BLaER1 treated with 17β-estradiol and CSF1 and Interleukin-3, amounts not matched to agents 10 nM and 100 nM (cell line): ENCODE data around the gene SERGEF.

Experiments
- H3K27ac ChIP-seq, 11 experiments: shearing (Covaris generic); formaldehyde crosslinking; 2 replicates each; pipeline ENCODE4 v1.8.1; 2022
- H3K27me3 ChIP-seq, 11 experiments: shearing (Covaris generic); formaldehyde crosslinking; 2 replicates each; pipeline ENCODE4 v1.8.1; 2022
- H3K36me3 ChIP-seq, 11 experiments: shearing (Covaris generic); formaldehyde crosslinking; 2 replicates each; pipeline ENCODE4 v1.8.1; 2022
- H3K4me1 ChIP-seq, 10 experiments: shearing (Covaris generic); formaldehyde crosslinking; 2 replicates each; pipeline ENCODE4 v1.8.1; 2022
- H3K4me2 ChIP-seq, 11 experiments: shearing (Covaris generic); formaldehyde crosslinking; 2 replicates each; pipeline ENCODE4 v1.8.1; 2022
- H3K4me3 ChIP-seq, 10 experiments: shearing (Covaris generic); formaldehyde crosslinking; 2 replicates each; pipeline ENCODE4 v1.8.1; 2022
- H3K9ac ChIP-seq, 11 experiments: shearing (Covaris generic); formaldehyde crosslinking; 2 replicates each; pipeline ENCODE4 v1.8.1; 2022
- H3K9me3 ChIP-seq, 11 experiments: shearing (Covaris generic); formaldehyde crosslinking; replicated peaks in 1 of 11; 2 replicates each; pipeline ENCODE4 v1.8.1; 2022
- H4K20me1 ChIP-seq, 11 experiments: shearing (Covaris generic); formaldehyde crosslinking; 2 replicates each; pipeline ENCODE4 v1.8.1; 2022
- Cebpa-rat ChIP-seq, 11 experiments: shearing (Covaris generic); IDR thresholded peaks; 2 replicates each; pipeline ENCODE4 v1.8.1; 2022

SERGEF gene

GRCh38 chr11:17840101-17840548 lies 172.7 kb downstream of the SERGEF start:
- H3K36me3 ChIP-seq, result peaks cover 0 to 4% (median 0%) of the 10 kb centered on the region in 11 experiments; a peak in 2 of 22 replicates
- 0 out of 22 replicates have a peak overlapping the region, but pooled peaks of 1 of the 11 experiments have one; percentile 22 for H3K4me2 ChIP-seq
- TF ChIP-seq Cebpa-rat (IDR thresholded peaks at IDR 0.05), result no peak
- no peak overlapping the region for H3K9ac ChIP-seq
- H4K20me1 ChIP-seq, result no peaks in the 10 kb centered on the region; a peak in 1 of 22 replicates
- H3K9me3 ChIP-seq, result no peaks in the 10 kb centered on the region
- H3K4me3 ChIP-seq, result no peak overlapping the region
- H3K27me3 ChIP-seq, result no peaks in the 10 kb centered on the region
- peaks cover 0 to 5% (median 0%) of the 10 kb centered on the region in 10 experiments; a peak in 3 of 20 replicates for H3K4me1 ChIP-seq
- no peak overlapping the region for H3K27ac ChIP-seq

GRCh38 chr11:17839450-17839849 lies 173.4 kb downstream of the SERGEF start:
- Histone ChIP-seq H3K27me3 (no peaks in the 10 kb centered on the region), H3K4me3 (no peak overlapping the region), H3K9ac (no peak overlapping the region), H3K27ac (no peak overlapping the region), H3K4me2 (no peak overlapping the region), H3K36me3 (no peaks in the 10 kb centered on the region), H3K4me1 (peaks cover 0 to 5% (median 0%) of the 10 kb centered on the region in 10 experiments; a peak in 3 of 20 replicates), H3K9me3 (no peaks in the 10 kb centered on the region), H4K20me1 (no peaks in the 10 kb centered on the region; a peak in 1 of 22 replicates)
- no peak for TF ChIP-seq Cebpa-rat (IDR thresholded peaks at IDR 0.05)

GRCh38 chr11:17838102-17838501 lies 174.7 kb downstream of the SERGEF start:
- no peak overlapping the region for H3K4me3 ChIP-seq
- H3K27ac ChIP-seq, result no peak overlapping the region
- H3K27me3 ChIP-seq, result no peaks in the 10 kb centered on the region
- no peak overlapping the region for H3K4me2 ChIP-seq
- no peak overlapping the region for H3K9ac ChIP-seq
- 0 out of 22 replicates have a peak, but pooled peaks cover 0 to 4% (median 0%) of the 10 kb centered on the region in 11 experiments for H3K36me3 ChIP-seq
- no peaks in the 10 kb centered on the region; a peak in 1 of 22 replicates for H4K20me1 ChIP-seq
- H3K4me1 ChIP-seq, result peaks cover 0 to 5% (median 0%) of the 10 kb centered on the region in 10 experiments; a peak in 3 of 20 replicates
- no peak for TF ChIP-seq Cebpa-rat (IDR thresholded peaks at IDR 0.05)
- H3K9me3 ChIP-seq, result 0 out of 22 replicates have a peak, but pooled peaks cover 0 to 3% (median 0%) of the 10 kb centered on the region in 11 experiments

- Histone ChIP-seq H3K9me3 (0 out of 22 replicates have a peak, but pooled peaks cover 0 to 4% (median 0%) of the 10 kb centered on the region in 11 experiments), H3K27ac (no peak overlapping the region)
Observed at GRCh38 chr11:17831883-17832282, 181.0 kb downstream of the SERGEF start.

GRCh38 chr11:17831228-17831627 lies 181.6 kb downstream of the SERGEF start:
- Histone ChIP-seq H3K4me1 (no peaks in the 10 kb centered on the region; a peak in 2 of 20 replicates), H3K27ac (no peak overlapping the region)
- TF ChIP-seq Cebpa-rat (IDR thresholded peaks at IDR 0.05), result no peak

More at GRCh38 chr11:17831883-17832282, 181.0 kb downstream of the SERGEF start:
- Histone ChIP-seq H4K20me1 (no peaks in the 10 kb centered on the region), H3K27me3 (no peaks in the 10 kb centered on the region), H3K4me2 (no peak overlapping the region), H3K4me1 (no peaks in the 10 kb centered on the region; a peak in 2 of 20 replicates), H3K4me3 (no peak overlapping the region), H3K9ac (no peak overlapping the region), H3K36me3 (0 out of 22 replicates have a peak, but pooled peaks cover 0 to 4% (median 0%) of the 10 kb centered on the region in 11 experiments)
- TF ChIP-seq Cebpa-rat (IDR thresholded peaks at IDR 0.05), result no peak

GRCh38 chr11:17828311-17828751 lies 184.5 kb downstream of the SERGEF start:
- 0 out of 22 replicates have a peak, but pooled peaks cover 0 to 3% (median 0%) of the 10 kb centered on the region in 11 experiments for H3K9me3 ChIP-seq
- H3K4me3 ChIP-seq, result no peak overlapping the region
- H4K20me1 ChIP-seq, result no peaks in the 10 kb centered on the region
- no peaks in the 10 kb centered on the region; a peak in 2 of 20 replicates for H3K4me1 ChIP-seq
- no peaks in the 10 kb centered on the region for H3K27me3 ChIP-seq
- H3K36me3 ChIP-seq, result 0 out of 22 replicates have a peak, but pooled peaks cover 0 to 2% (median 0%) of the 10 kb centered on the region in 11 experiments
- no peak for TF ChIP-seq Cebpa-rat (IDR thresholded peaks at IDR 0.05)
- no peak overlapping the region for H3K27ac ChIP-seq
- H3K4me2 ChIP-seq, result no peak overlapping the region
- no peak overlapping the region for H3K9ac ChIP-seq

More at GRCh38 chr11:17831228-17831627, 181.6 kb downstream of the SERGEF start:
- no peak overlapping the region for H3K4me2 ChIP-seq
- H3K9me3 ChIP-seq, result 0 out of 22 replicates have a peak, but pooled peaks cover 0 to 4% (median 0%) of the 10 kb centered on the region in 11 experiments
- no peak overlapping the region for H3K9ac ChIP-seq
- no peak overlapping the region for H3K4me3 ChIP-seq
- H3K36me3 ChIP-seq, result 0 out of 22 replicates have a peak, but pooled peaks cover 0 to 4% (median 0%) of the 10 kb centered on the region in 11 experiments
- H4K20me1 ChIP-seq, result no peaks in the 10 kb centered on the region
- no peaks in the 10 kb centered on the region for H3K27me3 ChIP-seq

- H3K27ac ChIP-seq, result no peak overlapping the region
- TF ChIP-seq Cebpa-rat (IDR thresholded peaks at IDR 0.05), result no peak
- no peaks in the 10 kb centered on the region for H3K9me3 ChIP-seq
- H3K27me3 ChIP-seq, result no peaks in the 10 kb centered on the region
- no peak overlapping the region for H3K9ac ChIP-seq
- H3K4me3 ChIP-seq, result no peak overlapping the region
- H4K20me1 ChIP-seq, result no peaks in the 10 kb centered on the region
- no peaks in the 10 kb centered on the region for H3K36me3 ChIP-seq
- no peak overlapping the region for H3K4me2 ChIP-seq
- H3K4me1 ChIP-seq, result peaks cover 0 to 7% (median 6%) of the 10 kb centered on the region in 10 experiments; a peak in 10 of 20 replicates
Observed at GRCh38 chr11:17827006-17827405, 185.8 kb downstream of the SERGEF start.

GRCh38 chr11:17822401-17822781 lies 190.5 kb downstream of the SERGEF start:
- Histone ChIP-seq H3K4me3 (no peak overlapping the region), H3K4me1 (peaks cover 0 to 12% (median 9%) of the 10 kb centered on the region in 10 experiments; a peak in 10 of 20 replicates), H3K9me3 (no peaks in the 10 kb centered on the region), H4K20me1 (peaks cover 0 to 3% (median 0%) of the 10 kb centered on the region in 11 experiments; a peak in 1 of 22 replicates), H3K9ac (no peak overlapping the region), H3K4me2 (peak overlapping the region in 4 of 11 experiments; percentile 5 to 31 (median 14); a peak in 3 of 22 replicates), H3K27ac (peak overlapping the region in 6 of 11 experiments; percentile 5 to 43 (median 16); a peak in 4 of 22 replicates), H3K27me3 (no peaks in the 10 kb centered on the region), H3K36me3 (no peaks in the 10 kb centered on the region)
- TF ChIP-seq Cebpa-rat (IDR thresholded peaks at IDR 0.05), result no peak

GRCh38 chr11:17821648-17822400 lies 191.0 kb downstream of the SERGEF start:
- Histone ChIP-seq H3K9me3 (no peaks in the 10 kb centered on the region), H4K20me1 (peaks cover 0 to 3% (median 0%) of the 10 kb centered on the region in 11 experiments; a peak in 1 of 22 replicates), H3K4me2 (peak overlapping the region in 4 of 11 experiments; percentile 5 to 31 (median 14); a peak in 4 of 22 replicates)

More at GRCh38 chr11:17821648-17822400, 191.0 kb downstream of the SERGEF start:
- Histone ChIP-seq H3K36me3 (no peaks in the 10 kb centered on the region), H3K9ac (no peak overlapping the region), H3K4me1 (peaks cover 0 to 12% (median 9%) of the 10 kb centered on the region in 10 experiments; a peak in 8 of 20 replicates), H3K4me3 (no peak overlapping the region), H3K27me3 (no peaks in the 10 kb centered on the region), H3K27ac (peak overlapping the region in 2 of 11 experiments; percentile 39 to 43; a peak in 3 of 22 replicates)
- TF ChIP-seq Cebpa-rat (IDR thresholded peaks at IDR 0.05), result no peak
